Prostate gland (tissue), 2 donors: ENCODE measurements around the gene AP2A1.
A peak's percentile ranks its signal among the peaks of the same experiment; 100 is the strongest.

Experiments
- POLR2A ChIP-seq: fragments of 450-650 bp; IDR thresholded peaks from one replicate; pipeline ENCODE4 v1.6.1; 2016; ENCODE audit warnings: antibody characterized with exemption, mild to moderate bottlenecking
- POLR2AphosphoS5 ChIP-seq: sonication (generic); formaldehyde crosslinking; IDR thresholded peaks from one replicate; pipeline ENCODE4 v1.6.1; 2017; ENCODE audit warnings: antibody characterized with exemption
- TF ChIP-seq, protein P1 (sequence below), 4 experiments: fragments of 200-600 bp in 2 of 4; fragments of 450-650 bp in 2 of 4; sonication (generic) in 2 of 4; IDR thresholded peaks; 1 replicate in 3 of 4; 2 replicates in 1 of 4; pipeline ENCODE4 v1.5.1; 2016 to 2019; ENCODE audit warnings: antibody characterized with exemption in 4 of 4, mild to moderate bottlenecking in 2 of 4, moderate library complexity in 2 of 4

GRCh38 chr19:49850487-49851342 lies 83.9 kb downstream of the AP2A1 start, which contains the start of gene PTOV1:
- TF ChIP-seq, protein P1, sequence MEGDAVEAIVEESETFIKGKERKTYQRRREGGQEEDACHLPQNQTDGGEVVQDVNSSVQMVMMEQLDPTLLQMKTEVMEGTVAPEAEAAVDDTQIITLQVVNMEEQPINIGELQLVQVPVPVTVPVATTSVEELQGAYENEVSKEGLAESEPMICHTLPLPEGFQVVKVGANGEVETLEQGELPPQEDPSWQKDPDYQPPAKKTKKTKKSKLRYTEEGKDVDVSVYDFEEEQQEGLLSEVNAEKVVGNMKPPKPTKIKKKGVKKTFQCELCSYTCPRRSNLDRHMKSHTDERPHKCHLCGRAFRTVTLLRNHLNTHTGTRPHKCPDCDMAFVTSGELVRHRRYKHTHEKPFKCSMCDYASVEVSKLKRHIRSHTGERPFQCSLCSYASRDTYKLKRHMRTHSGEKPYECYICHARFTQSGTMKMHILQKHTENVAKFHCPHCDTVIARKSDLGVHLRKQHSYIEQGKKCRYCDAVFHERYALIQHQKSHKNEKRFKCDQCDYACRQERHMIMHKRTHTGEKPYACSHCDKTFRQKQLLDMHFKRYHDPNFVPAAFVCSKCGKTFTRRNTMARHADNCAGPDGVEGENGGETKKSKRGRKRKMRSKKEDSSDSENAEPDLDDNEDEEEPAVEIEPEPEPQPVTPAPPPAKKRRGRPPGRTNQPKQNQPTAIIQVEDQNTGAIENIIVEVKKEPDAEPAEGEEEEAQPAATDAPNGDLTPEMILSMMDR (IDR thresholded peaks at IDR 0.05) = no peak
- TF ChIP-seq POLR2AphosphoS5 = peak; percentile 87
- peak; percentile 72 for TF ChIP-seq POLR2A
